ENCODE data around the gene UCHL3. TPM values are rescaled to one million over a fixed set of nuclear protein-coding genes. Genes with fewer than 3 reads are reported as not detected.

Gene UCHL3
- total RNA-seq, 3 donors from 2014 or later: 25.7 to 38.8 (median 27.3) TPM

DNA sequence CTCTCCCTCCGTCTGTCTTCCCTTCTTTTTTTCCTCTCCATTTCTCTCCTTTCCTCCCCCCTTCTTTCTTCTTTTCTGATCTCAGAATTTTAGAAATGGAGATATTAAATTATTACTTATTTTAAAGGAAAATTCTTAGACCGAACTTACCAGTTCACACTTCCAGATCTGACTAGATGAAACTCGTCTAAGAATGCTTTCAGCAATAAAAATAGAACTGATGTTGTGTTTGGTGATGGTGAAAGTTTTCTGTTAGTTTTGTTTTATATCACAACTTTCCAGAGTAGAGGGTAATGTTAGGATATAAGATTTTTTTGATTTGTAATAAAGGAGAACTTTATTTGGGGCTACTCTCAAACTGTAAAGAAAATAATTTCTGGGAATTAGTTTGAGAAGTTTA, 29.9 kb downstream of the UCHL3 start:
- DNase-seq (no peak), ATAC-seq (no peak)
- intact Hi-C loops (cut with DNase I, micrococcal nuclease): no loop called here
- TF ChIP-seq, protein P1, sequence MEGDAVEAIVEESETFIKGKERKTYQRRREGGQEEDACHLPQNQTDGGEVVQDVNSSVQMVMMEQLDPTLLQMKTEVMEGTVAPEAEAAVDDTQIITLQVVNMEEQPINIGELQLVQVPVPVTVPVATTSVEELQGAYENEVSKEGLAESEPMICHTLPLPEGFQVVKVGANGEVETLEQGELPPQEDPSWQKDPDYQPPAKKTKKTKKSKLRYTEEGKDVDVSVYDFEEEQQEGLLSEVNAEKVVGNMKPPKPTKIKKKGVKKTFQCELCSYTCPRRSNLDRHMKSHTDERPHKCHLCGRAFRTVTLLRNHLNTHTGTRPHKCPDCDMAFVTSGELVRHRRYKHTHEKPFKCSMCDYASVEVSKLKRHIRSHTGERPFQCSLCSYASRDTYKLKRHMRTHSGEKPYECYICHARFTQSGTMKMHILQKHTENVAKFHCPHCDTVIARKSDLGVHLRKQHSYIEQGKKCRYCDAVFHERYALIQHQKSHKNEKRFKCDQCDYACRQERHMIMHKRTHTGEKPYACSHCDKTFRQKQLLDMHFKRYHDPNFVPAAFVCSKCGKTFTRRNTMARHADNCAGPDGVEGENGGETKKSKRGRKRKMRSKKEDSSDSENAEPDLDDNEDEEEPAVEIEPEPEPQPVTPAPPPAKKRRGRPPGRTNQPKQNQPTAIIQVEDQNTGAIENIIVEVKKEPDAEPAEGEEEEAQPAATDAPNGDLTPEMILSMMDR (IDR thresholded peaks at IDR 0.05): no peak
- H3K4me3 ChIP-seq: no peak overlapping the region
- no peaks in the 10 kb centered on the region for H3K4me1 ChIP-seq (ENCODE audit: low read depth)
- no peaks in the 10 kb centered on the region for H3K9me3 ChIP-seq
- H3K36me3 ChIP-seq (ENCODE audit: low read depth): no peaks in the 10 kb centered on the region

DNA sequence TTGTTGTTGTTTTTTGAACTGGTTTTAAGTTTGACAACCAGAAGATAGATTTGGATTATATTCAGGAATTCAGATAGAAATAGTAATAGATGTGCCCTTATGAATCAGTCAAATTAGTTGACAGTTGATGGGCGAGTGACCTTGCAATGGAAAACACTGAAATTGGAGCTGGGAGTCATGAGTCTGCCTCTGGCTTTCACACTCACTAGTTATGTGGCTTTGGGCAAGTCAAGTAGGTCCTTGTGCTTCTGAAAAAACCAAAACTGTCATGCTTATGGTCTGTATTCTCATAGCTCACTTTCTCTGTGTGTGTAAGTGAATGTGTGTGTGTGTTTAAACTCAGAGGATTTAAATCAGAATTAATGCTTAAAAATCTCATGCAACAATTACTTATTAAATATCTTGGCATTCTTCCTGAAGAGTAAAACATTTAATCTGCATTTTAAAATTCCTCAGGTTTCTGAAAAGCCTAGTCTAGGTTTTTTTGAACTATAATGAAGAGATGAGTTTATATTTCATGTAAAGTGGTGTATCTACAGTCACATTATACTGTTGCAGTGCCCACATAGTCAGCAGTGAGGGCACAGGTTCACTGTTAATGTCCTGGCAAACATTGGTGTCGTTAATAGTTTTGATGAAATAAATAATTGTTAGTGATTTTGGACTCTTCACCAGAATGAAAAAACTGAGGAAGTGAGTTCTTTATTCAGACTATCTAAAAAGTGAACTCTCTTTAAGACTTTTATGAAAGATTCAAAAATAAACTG, 32.5 kb downstream of the UCHL3 start:
- intact Hi-C loops (cut with DNase I, micrococcal nuclease): no loop called here
- Histone ChIP-seq H3K4me3 (no peak overlapping the region), H3K36me3 (ENCODE audit: low read depth) (no peaks in the 10 kb centered on the region), H3K4me1 (ENCODE audit: low read depth) (no peaks in the 10 kb centered on the region), H3K9me3 (no peaks in the 10 kb centered on the region)
- DNase-seq (no peak), ATAC-seq (no peak)
- TF ChIP-seq, protein P1 (IDR thresholded peaks at IDR 0.05): no peak

DNA sequence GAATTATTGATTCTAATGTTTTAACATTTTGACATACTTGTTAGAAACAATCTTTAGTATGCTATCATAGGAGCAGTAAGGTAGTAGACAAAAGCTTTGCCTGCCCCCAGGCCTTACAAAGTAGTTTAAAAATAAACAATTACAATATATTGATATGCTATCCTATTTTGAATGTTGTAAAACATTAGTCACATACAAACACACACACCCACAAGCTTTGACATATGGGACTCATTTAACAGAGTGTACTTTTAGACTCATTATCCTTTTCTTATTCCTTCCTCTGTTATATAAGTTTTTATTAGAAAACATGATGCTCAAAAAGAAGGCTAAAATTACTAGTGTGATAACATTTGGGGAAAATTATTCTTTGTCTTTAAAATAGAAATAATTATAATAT, 33.5 kb downstream of the UCHL3 start:
- TF ChIP-seq, protein P1 (IDR thresholded peaks at IDR 0.05): no peak

DNA sequence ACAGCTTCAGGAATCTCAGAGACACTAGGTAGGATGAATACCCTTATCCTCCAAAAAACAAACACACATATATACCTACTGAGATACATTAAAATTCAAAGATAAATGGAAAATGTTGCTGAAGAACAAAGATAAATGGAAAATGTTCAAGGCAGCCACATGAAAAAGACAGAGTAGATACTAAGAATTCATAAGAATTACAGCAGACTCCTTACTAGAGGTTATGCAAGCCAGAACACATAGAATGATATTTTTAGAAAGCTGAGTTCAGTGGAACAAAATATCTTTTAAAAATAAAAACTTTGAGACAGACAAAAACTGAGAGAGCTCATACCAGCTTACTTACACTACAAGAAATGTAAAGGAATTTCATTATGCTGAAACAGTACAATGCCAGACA, 35.6 kb downstream of the UCHL3 start:
- DNase-seq: no peak
- Histone ChIP-seq H3K4me3 (no peak overlapping the region), H3K36me3 (ENCODE audit: low read depth) (no peaks in the 10 kb centered on the region), H3K9me3 (no peaks in the 10 kb centered on the region), H3K4me1 (ENCODE audit: low read depth) (no peaks in the 10 kb centered on the region)
- intact Hi-C loops (cut with DNase I, micrococcal nuclease): no loop called here
- no peak for ATAC-seq
- TF ChIP-seq, protein P1 (IDR thresholded peaks at IDR 0.05): no peak

More for the DNA sequence above, 33.5 kb downstream of the UCHL3 start:
- Histone ChIP-seq H3K36me3 (ENCODE audit: low read depth) (no peaks in the 10 kb centered on the region), H3K4me1 (ENCODE audit: low read depth) (no peaks in the 10 kb centered on the region), H3K9me3 (no peaks in the 10 kb centered on the region), H3K4me3 (no peak overlapping the region)
- DNase-seq: no peak
- ATAC-seq: no peak
- intact Hi-C loops (cut with DNase I, micrococcal nuclease): no loop called here

DNA sequence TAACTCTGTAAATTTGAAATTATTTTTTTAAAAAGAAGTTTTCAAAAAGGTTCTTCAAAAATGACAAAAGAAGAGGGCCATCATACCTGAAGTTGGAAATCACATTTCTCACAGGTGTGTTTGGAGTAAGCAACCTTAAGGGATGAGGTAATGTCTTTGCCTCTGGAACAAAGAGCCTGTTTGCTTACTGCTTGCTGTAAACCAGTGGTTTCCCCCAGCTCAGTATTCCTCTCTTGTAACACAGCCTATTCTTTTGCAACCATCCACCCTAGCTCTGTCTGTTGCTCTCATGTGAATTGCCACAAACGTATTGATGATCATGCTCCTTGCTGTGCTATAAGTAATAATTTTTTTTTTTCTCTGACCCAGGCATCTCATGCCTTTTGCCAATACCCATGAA, 38.1 kb downstream of the UCHL3 start:
- ATAC-seq (peak; percentile 24), DNase-seq (no peak)
- Histone ChIP-seq H3K4me3 (no peak overlapping the region), H3K36me3 (ENCODE audit: low read depth) (no peaks in the 10 kb centered on the region), H3K4me1 (ENCODE audit: low read depth) (no peaks in the 10 kb centered on the region), H3K9me3 (no peaks in the 10 kb centered on the region)
- intact Hi-C loops (cut with DNase I, micrococcal nuclease): no loop called here
- TF ChIP-seq, protein P1 (IDR thresholded peaks at IDR 0.05): no peak

Measured in mucosa of descending colon (tissue), 3 donors.